ENCODE measurements around the gene CBLN4. TPM values are rescaled to one million over a fixed set of nuclear protein-coding genes. Genes with fewer than 3 reads are reported as not detected.

The CBLN4 gene
- total RNA-seq, 4 donors from 2014 or later, result 0.90 to 6.1 (median 2.0) TPM

- TF ChIP-seq POLR2A (IDR thresholded peaks at IDR 0.05) (no peak), CTCF (IDR thresholded peaks at IDR 0.05) (no peak), EP300 (IDR thresholded peaks at IDR 0.05) (peak in 1 of 2 donors; percentile 28)
- peaks cover 0 to 12% (median 0%) of the 10 kb centered on the region in 4 donors for H3K9me3 ChIP-seq
- no peaks in the 10 kb centered on the region for H3K36me3 ChIP-seq
- no peaks in the 10 kb centered on the region for H3K4me1 ChIP-seq
- H3K27me3 ChIP-seq, result no peaks in the 10 kb centered on the region
- no peak overlapping the region for H3K4me3 ChIP-seq
- DNase-seq (ENCODE audit: low spot score in 2 of 2), result no peak
- H3K27ac ChIP-seq, result no peak overlapping the region
- WGBS, 2 donors, result 46 to 51% methylated on average over 2 of the region's 2 CpGs
Measured at GRCh38 chr20:55953201-55953600, 52.1 kb downstream of the CBLN4 start.

DNA sequence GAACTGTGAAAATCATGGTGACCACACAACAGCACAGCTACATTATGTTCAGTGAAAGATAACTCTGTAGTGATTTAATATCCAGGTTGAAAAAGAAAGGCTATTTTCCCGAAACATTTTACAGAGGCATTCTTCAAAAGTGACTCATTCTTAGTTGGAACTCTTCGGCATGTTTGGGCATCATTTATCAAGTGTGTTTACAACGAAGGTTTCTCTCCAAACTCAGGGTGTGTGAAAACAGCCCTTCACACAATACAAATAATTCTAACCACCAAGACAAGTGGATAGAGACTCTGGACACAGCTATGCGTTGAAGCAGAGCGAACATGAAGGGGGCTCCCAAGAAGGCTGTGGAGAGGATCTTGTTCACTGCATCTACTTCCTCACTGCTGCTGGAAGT lies 57.6 kb downstream of the CBLN4 start:
- H3K9me3 ChIP-seq, result no peaks in the 10 kb centered on the region
- H3K27me3 ChIP-seq, result no peaks in the 10 kb centered on the region
- H3K4me3 ChIP-seq, result no peak overlapping the region
- no peak for TF ChIP-seq EP300 (IDR thresholded peaks at IDR 0.05)
- TF ChIP-seq POLR2A (IDR thresholded peaks at IDR 0.05), result no peak
- no peak for TF ChIP-seq CTCF (IDR thresholded peaks at IDR 0.05)
- no peaks in the 10 kb centered on the region for H3K36me3 ChIP-seq
- 66 to 79% methylated on average over 5 of the region's 5 CpGs for WGBS, 2 donors
- H3K27ac ChIP-seq, result no peak overlapping the region
- no peaks in the 10 kb centered on the region for H3K4me1 ChIP-seq
- DNase-seq (ENCODE audit: low spot score in 2 of 2), result no peak

Other genes starting within 250 kb of the CBLN4 start
- gene MC3R, start 243.2 kb upstream of the CBLN4 start, total RNA-seq, result not detected

Measured in tibial nerve (tissue), 4 donors.